SK-N-SH (cell line): ENCODE data around the gene SPACA6. TPM values are rescaled to one million over a fixed set of nuclear protein-coding genes. Genes with fewer than 3 reads are reported as not detected.

ENCODE experiments used
- CTCF ChIA-PET: fragments of 300-600, 350-600 bp; formaldehyde crosslinking; extraction: SDS; loops from one replicate; lab custom pipeline; 2021; lab: Yijun Ruan, JAX
- POLR2A ChIA-PET: fragments of 350-600 bp; sonication (Branson Sonifier 250); formaldehyde crosslinking; extraction: SDS; loops from one replicate; lab custom pipeline; 2020; ENCODE audit warnings: antibody characterized with exemption, inconsistent platforms; lab: Yijun Ruan, JAX
- DNase-seq: peaks from one replicate; pipeline ENCODE4 v3.0.0; 2012
- H2AFZ ChIP-seq: fragments of 200-600 bp; sonication (generic); 2 replicates; pipeline ENCODE4 v1.8.1; 2016; ENCODE audit warnings: antibody characterized with exemption, mild to moderate bottlenecking, low read depth
- H3F3A ChIP-seq: fragments of 200-600 bp; sonication (generic); replicated peaks from 2 replicates; pipeline ENCODE3; 2016; ENCODE audit warnings: antibody characterized with exemption, mild to moderate bottlenecking; ENCODE audit not compliant: insufficient read depth
- H3K27ac ChIP-seq, 2 experiments: fragments of 200-500 bp in 1 of 2; fragments of 200-600 bp in 1 of 2; sonication (Bioruptor generic) in 1 of 2; sonication (generic), shearing (Covaris generic) in 1 of 2; 2 replicates each; pipeline versions ENCODE4 v1.5.1 to v1.6.1; 2014 to 2016; ENCODE audit warnings: low read depth in 2 of 2, inconsistent platforms in 1 of 2, low read length in 1 of 2, mild to moderate bottlenecking in 1 of 2, mixed read lengths in 1 of 2
- H3K27me3 ChIP-seq: fragments of 200-600 bp; sonication (generic), shearing (Covaris generic); 2 replicates; pipeline ENCODE4 v1.6.1; 2016; ENCODE audit warnings: mixed run types; ENCODE audit not compliant: insufficient read depth
- H3K36me3 ChIP-seq, 2 experiments: fragments of 200-500 bp in 1 of 2; fragments of 200-600 bp in 1 of 2; sonication (Bioruptor generic) in 1 of 2; sonication (generic) in 1 of 2; replicated peaks in 1 of 2; 2 replicates each; pipeline versions ENCODE3 to v1.5.1; 2014 to 2016; ENCODE audit warnings: low read length in 1 of 2, mild to moderate bottlenecking in 1 of 2; ENCODE audit not compliant: insufficient read depth in 2 of 2, control insufficient read depth in 1 of 2
- H3K4me1 ChIP-seq, 2 experiments: fragments of 200-500 bp in 1 of 2; fragments of 200-600 bp in 1 of 2; sonication (Bioruptor generic) in 1 of 2; sonication (generic), shearing (Covaris generic) in 1 of 2; 2 replicates each; pipeline versions ENCODE4 v1.5.1 to v1.6.1; 2014 to 2016; ENCODE audit warnings: low read depth in 1 of 2, low read length in 1 of 2, mixed run types in 1 of 2; ENCODE audit not compliant: insufficient read depth in 2 of 2, control insufficient read depth in 1 of 2
- H3K4me2 ChIP-seq: fragments of 200-600 bp; sonication (generic), shearing (Covaris generic); 2 replicates; pipeline ENCODE4 v1.6.1; 2017; ENCODE audit warnings: mixed run types
- H3K4me3 ChIP-seq, 2 experiments: fragments of 200-500 bp in 1 of 2; fragments of 200-600 bp in 1 of 2; sonication (Bioruptor generic) in 1 of 2; sonication (generic), shearing (Covaris generic) in 1 of 2; 2 replicates each; pipeline versions ENCODE4 v1.5.1 to v1.8.1; 2014 to 2016; ENCODE audit warnings: low read depth in 2 of 2, inconsistent platforms in 1 of 2, low read length in 1 of 2, mild to moderate bottlenecking in 1 of 2, mixed read lengths in 1 of 2, moderate library complexity in 1 of 2
- H3K79me2 ChIP-seq: fragments of 200-600 bp; sonication (generic); 2 replicates; pipeline ENCODE4 v1.8.1; 2017; ENCODE audit warnings: mild to moderate bottlenecking; ENCODE audit not compliant: insufficient read depth
- H3K9ac ChIP-seq: fragments of 200-600 bp; sonication (generic); 2 replicates; pipeline ENCODE4 v1.6.1; 2017; ENCODE audit warnings: mixed run types
- H3K9me2 ChIP-seq: fragments of 200-600 bp; sonication (generic); 2 replicates; pipeline ENCODE4 v1.6.1; 2017; ENCODE audit warnings: mixed run types
- H3K9me3 ChIP-seq: fragments of 200-600 bp; sonication (generic); 2 replicates; pipeline ENCODE4 v1.6.1; 2017; ENCODE audit warnings: mixed run types, mild to moderate bottlenecking, moderate library complexity
- H4K20me1 ChIP-seq: fragments of 200-600 bp; sonication (generic); 2 replicates; pipeline ENCODE4 v1.6.1; 2017; ENCODE audit warnings: mild to moderate bottlenecking, mixed run types; ENCODE audit not compliant: insufficient read depth
- CHD2 ChIP-seq: fragments of 150-350 bp; IDR thresholded peaks from 2 replicates; pipeline ENCODE4 v1.6.1; 2018; ENCODE audit warnings: low read length; ENCODE audit not compliant: partially characterized antibody
- ELF1 ChIP-seq: IDR thresholded peaks from 2 replicates; pipeline ENCODE4 v1.4.0; 2012
- EZH2phosphoT487 ChIP-seq: fragments of 200-600 bp; sonication (generic); IDR thresholded peaks from 2 replicates; pipeline ENCODE4 v1.6.1; 2017; ENCODE audit warnings: low read depth, mixed run types, mild to moderate bottlenecking, antibody characterized with exemption, moderate library complexity, borderline replicate concordance
- FOXJ3 ChIP-seq: sonication (generic); formaldehyde crosslinking; IDR thresholded peaks from 2 replicates; pipeline ENCODE4 v1.5.1; 2020; ENCODE audit warnings: mild to moderate bottlenecking, missing genetic modification reagents
- FOXM1 ChIP-seq: IDR thresholded peaks from 2 replicates; pipeline ENCODE4 v1.4.0; 2012; ENCODE audit warnings: low read depth, mild to moderate bottlenecking
- MEF2A ChIP-seq: IDR thresholded peaks from 2 replicates; pipeline ENCODE4 v1.4.0; 2012; ENCODE audit warnings: low read depth, borderline replicate concordance
- PBX3 ChIP-seq: IDR thresholded peaks from 2 replicates; pipeline ENCODE4; 2012
- RAD21 ChIP-seq: IDR thresholded peaks from 2 replicates; pipeline ENCODE4 v1.6.1; 2012; ENCODE audit warnings: mild to moderate bottlenecking, low read length
- RFX5 ChIP-seq: IDR thresholded peaks from 2 replicates; pipeline ENCODE4 v1.6.1; 2012; ENCODE audit warnings: mild to moderate bottlenecking, improper control_type of control experiment, low read length
- SMC3 ChIP-seq: IDR thresholded peaks from 2 replicates; pipeline ENCODE4 v1.6.1; 2012; ENCODE audit warnings: low read depth, low read length, improper control_type of control experiment
- WGBS: methylation state at CpG from one replicate; pipeline ENCODE4 v1.1.6; 2017; ENCODE audit warnings: low lambda C conversion rate; 5-methylcytosine and 5-hydroxymethylcytosine counted together
- polyA plus RNA-seq, 3 experiments: library from polyadenylated mRNA; depleted of rRNA; stranded (reverse); fragments of >200 nt; gene quantifications; 2 replicates each; pipeline ENCODE4 v1.2.3, GENCODE V29; 2012
- TF ChIP-seq, protein P1 (sequence below): IDR thresholded peaks from 2 replicates; pipeline ENCODE4 v1.4.0; 2012; ENCODE audit warnings: low read depth, borderline replicate concordance

SPACA6 gene
- polyA plus RNA-seq, 1 of the 3 experiments (the other 2 are of a cell fraction), result 15.8 TPM

GRCh38 chr19:51735759-51736449 is 42.8 kb downstream of the SPACA6 start:
- peaks cover 59% of the 10 kb centered on the region; the same call in 1 of the 2 replicates for H3K27me3 ChIP-seq
- no peaks in the 10 kb centered on the region for H3K9me3 ChIP-seq
- CTCF ChIA-PET, result interaction anchor here (1.1 kb wide), 1 partner anchor 15 kb away, joined by 3 read pairs; no protein-coding TSS in a partner anchor
- H3K4me1 ChIP-seq, result no peaks in the 10 kb centered on the region
- no peak overlapping the region for H3K27ac ChIP-seq
- H3K4me2 ChIP-seq, result 0 out of 2 replicates have a peak overlapping the region, but pooled peaks have one; percentile 6
- DNase-seq, result no peak
- H4K20me1 ChIP-seq, result no peaks in the 10 kb centered on the region
- no peaks in the 10 kb centered on the region for H3K79me2 ChIP-seq
- POLR2A ChIA-PET, result no interaction called here
- no peaks in the 10 kb centered on the region for H3K9me2 ChIP-seq
- H3K36me3 ChIP-seq, result no peaks in the 10 kb centered on the region
- TF ChIP-seq, protein P1, sequence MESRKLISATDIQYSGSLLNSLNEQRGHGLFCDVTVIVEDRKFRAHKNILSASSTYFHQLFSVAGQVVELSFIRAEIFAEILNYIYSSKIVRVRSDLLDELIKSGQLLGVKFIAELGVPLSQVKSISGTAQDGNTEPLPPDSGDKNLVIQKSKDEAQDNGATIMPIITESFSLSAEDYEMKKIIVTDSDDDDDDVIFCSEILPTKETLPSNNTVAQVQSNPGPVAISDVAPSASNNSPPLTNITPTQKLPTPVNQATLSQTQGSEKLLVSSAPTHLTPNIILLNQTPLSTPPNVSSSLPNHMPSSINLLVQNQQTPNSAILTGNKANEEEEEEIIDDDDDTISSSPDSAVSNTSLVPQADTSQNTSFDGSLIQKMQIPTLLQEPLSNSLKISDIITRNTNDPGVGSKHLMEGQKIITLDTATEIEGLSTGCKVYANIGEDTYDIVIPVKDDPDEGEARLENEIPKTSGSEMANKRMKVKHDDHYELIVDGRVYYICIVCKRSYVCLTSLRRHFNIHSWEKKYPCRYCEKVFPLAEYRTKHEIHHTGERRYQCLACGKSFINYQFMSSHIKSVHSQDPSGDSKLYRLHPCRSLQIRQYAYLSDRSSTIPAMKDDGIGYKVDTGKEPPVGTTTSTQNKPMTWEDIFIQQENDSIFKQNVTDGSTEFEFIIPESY, result no peak
- TF ChIP-seq EZH2phosphoT487, result no peak
- no peak for TF ChIP-seq FOXJ3 (CRISPR knock-in tag)
- TF ChIP-seq RFX5, result no peak
- no peak for TF ChIP-seq ELF1
- WGBS, result 9% methylated on average over 9 of the region's 10 CpGs
- H3F3A ChIP-seq, result no peaks in the 10 kb centered on the region
- H3K4me3 ChIP-seq, result no peak overlapping the region
- H2AFZ ChIP-seq, result no peak overlapping the region
- no peak overlapping the region for H3K9ac ChIP-seq

DNA sequence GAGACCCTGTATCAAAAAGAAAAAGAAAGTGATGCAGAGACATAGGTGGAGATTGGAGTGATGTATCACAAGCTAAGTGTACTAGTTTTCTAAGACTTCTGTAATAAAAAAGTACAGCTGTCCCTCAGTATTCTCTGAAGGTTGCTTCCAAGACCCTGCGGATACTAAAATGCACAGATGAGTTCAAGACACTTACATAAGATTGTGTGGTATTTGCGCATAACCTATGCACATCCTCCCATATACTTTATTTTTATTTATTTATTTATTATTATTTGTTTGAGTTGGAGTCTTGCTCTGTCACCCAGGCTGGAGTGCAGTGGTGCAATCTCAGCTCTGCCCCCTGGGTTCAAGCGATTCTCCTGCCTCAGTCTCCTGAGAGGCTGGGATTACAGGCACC is 44.3 kb downstream of the SPACA6 start:
- WGBS, result 34% methylated on average over 3 of the region's 3 CpGs
- no peak for DNase-seq
- no peak overlapping the region for H3K27ac ChIP-seq
- no peaks in the 10 kb centered on the region for H4K20me1 ChIP-seq
- ChIA-PET POLR2A (interaction anchor here (0.7 kb wide), 1 partner anchor 366 kb away, joined by 3 read pairs; no protein-coding TSS in a partner anchor), CTCF (interaction anchor here (2.3 kb wide), 1 partner anchor 40 kb away, joined by 8 read pairs; no protein-coding TSS in a partner anchor)
- no peak overlapping the region for H3K4me2 ChIP-seq
- H2AFZ ChIP-seq, result no peak overlapping the region
- no peaks in the 10 kb centered on the region for H3K9me2 ChIP-seq
- no peak overlapping the region for H3K9ac ChIP-seq
- no peaks in the 10 kb centered on the region for H3K9me3 ChIP-seq
- peaks cover 59% of the 10 kb centered on the region; the same call in 1 of the 2 replicates for H3K27me3 ChIP-seq
- H3K36me3 ChIP-seq, result no peaks in the 10 kb centered on the region
- H3K4me3 ChIP-seq, result no peak overlapping the region
- no peaks in the 10 kb centered on the region for H3K79me2 ChIP-seq
- no peaks in the 10 kb centered on the region for H3F3A ChIP-seq
- TF ChIP-seq RFX5 (no peak), MEF2A (no peak), PBX3 (no peak), RAD21 (no peak), FOXM1 (no peak), FOXJ3 (CRISPR knock-in tag) (no peak), EZH2phosphoT487 (no peak), SMC3 (no peak), CHD2 (no peak)
- no peaks in the 10 kb centered on the region for H3K4me1 ChIP-seq
